IMR-90 (cell line): ENCODE results near the gene CLIC4. TPM values are rescaled to one million over a fixed set of nuclear protein-coding genes. Genes with fewer than 3 reads are reported as not detected.
"Not testable (repeated sequence)": the region's sequence is repeated elsewhere in the genome, so short reads cannot be mapped to it uniquely, and the experiment has no call there.

Experiments used
- ATAC-seq: fragments of 200-7000 bp; cut with Tn5 transposase; 2 replicates; pipeline ENCODE4 v1.9.1; 2020; ENCODE audit warnings: low read depth, mild to moderate bottlenecking, moderate library complexity
- BruUV-seq: library from RNA; stranded (reverse); fragments of 400-500 nt; replicated peaks from 2 replicates; lab custom pipeline; 2021; lab: Mats Ljungman, UMichigan
- CTCF ChIA-PET: fragments of 300-600 bp; formaldehyde crosslinking; extraction: SDS; loops from one replicate; lab custom pipeline; 2021; ENCODE audit warnings: antibody characterized with exemption; lab: Yijun Ruan, JAX
- POLR2A ChIA-PET: fragments of 300-600 bp; sonication (Branson Sonifier 250); formaldehyde crosslinking; loops from one replicate; lab custom pipeline; 2022; ENCODE audit warnings: antibody characterized with exemption; ENCODE audit not compliant: unreplicated experiment; lab: Charles Lee
- DNase-seq: peaks from one replicate; pipeline ENCODE4 v3.0.0; 2013
- H2AFZ ChIP-seq: replicated peaks from 2 replicates; pipeline ENCODE3; 2013; ENCODE audit warnings: low read length, mild to moderate bottlenecking; ENCODE audit not compliant: poor library complexity
- H2AK5ac ChIP-seq: 2 replicates; pipeline ENCODE4 v1.6.1; 2013; ENCODE audit warnings: low read depth, low read length, inconsistent platforms
- H2AK9ac ChIP-seq: replicated peaks from 2 replicates; pipeline ENCODE3; 2013; ENCODE audit warnings: mild to moderate bottlenecking, low read depth, low read length, moderate library complexity; ENCODE audit not compliant: poor library complexity
- H2BK120ac ChIP-seq: 2 replicates; pipeline ENCODE4 v1.6.1; 2013; ENCODE audit warnings: low read depth, low read length, inconsistent platforms
- H2BK15ac ChIP-seq: 3 replicates; pipeline ENCODE4 v1.6.1; 2013; ENCODE audit warnings: low read depth, low read length, inconsistent platforms
- H2BK20ac ChIP-seq: 2 replicates; pipeline ENCODE4 v1.6.1; 2013; ENCODE audit warnings: low read depth, mild to moderate bottlenecking, inconsistent platforms, low read length, moderate library complexity
- H2BK5ac ChIP-seq: 2 replicates; pipeline ENCODE4 v1.6.1; 2013; ENCODE audit warnings: mild to moderate bottlenecking, low read depth, low read length, inconsistent platforms; ENCODE audit not compliant: poor library complexity, severe bottlenecking
- H3K14ac ChIP-seq: replicated peaks from 2 replicates; pipeline ENCODE4 v1.6.1; 2013; ENCODE audit warnings: low read depth, low read length, inconsistent platforms
- H3K18ac ChIP-seq: 2 replicates; pipeline ENCODE4 v1.6.1; 2013; ENCODE audit warnings: low read depth, low read length, control low read depth
- H3K23ac ChIP-seq: 2 replicates; pipeline ENCODE4 v1.6.1; 2013; ENCODE audit warnings: low read depth, low read length, inconsistent platforms
- H3K27ac ChIP-seq: 2 replicates; pipeline ENCODE4 v1.5.1; 2013; ENCODE audit warnings: mild to moderate bottlenecking, control low read depth, low read length; ENCODE audit not compliant: insufficient read depth
- H3K27me3 ChIP-seq: 2 replicates; pipeline ENCODE4 v1.6.1; 2013; ENCODE audit warnings: low read length; ENCODE audit not compliant: control insufficient read depth, insufficient read depth
- H3K36me3 ChIP-seq: 2 replicates; pipeline ENCODE4 v1.6.1; 2013; ENCODE audit warnings: low read length, mixed read lengths; ENCODE audit not compliant: control insufficient read depth, insufficient read depth
- H3K4ac ChIP-seq: 2 replicates; pipeline ENCODE4 v1.6.1; 2013; ENCODE audit warnings: low read depth, low read length, inconsistent platforms
- H3K4me1 ChIP-seq: 2 replicates; pipeline ENCODE4 v1.6.1; 2013; ENCODE audit warnings: low read length, mixed read lengths; ENCODE audit not compliant: control insufficient read depth, insufficient read depth
- H3K4me2 ChIP-seq: 2 replicates; pipeline ENCODE4 v1.6.1; 2013; ENCODE audit warnings: low read depth, mild to moderate bottlenecking, control low read depth, low read length, moderate library complexity
- H3K4me3 ChIP-seq: 2 replicates; pipeline ENCODE4 v1.5.1; 2013; ENCODE audit warnings: low read depth, mild to moderate bottlenecking, control low read depth, low read length, moderate library complexity; ENCODE audit not compliant: insufficient read depth
- H3K56ac ChIP-seq: 2 replicates; pipeline ENCODE4 v1.6.1; 2013; ENCODE audit warnings: low read length, inconsistent platforms; ENCODE audit not compliant: insufficient read depth; ENCODE audit errors: extremely low read depth
- H3K79me1 ChIP-seq, 2 experiments: 2 replicates each; pipeline ENCODE4 v1.6.1; 2013; ENCODE audit warnings: low read length in 2 of 2, inconsistent platforms in 1 of 2, low read depth in 1 of 2
- H3K9ac ChIP-seq: 2 replicates; pipeline ENCODE4 v1.6.1; 2013; ENCODE audit warnings: low read depth, low read length, control low read depth
- H3K9me1 ChIP-seq: 2 replicates; pipeline ENCODE4 v1.6.1; 2013; ENCODE audit warnings: low read length, inconsistent platforms; ENCODE audit not compliant: insufficient read depth
- H3K9me3 ChIP-seq: 2 replicates; pipeline ENCODE4 v1.6.1; 2013; ENCODE audit warnings: low read length; ENCODE audit not compliant: control insufficient read depth, insufficient read depth
- H4K20me1 ChIP-seq: 2 replicates; pipeline ENCODE4 v1.6.1; 2013; ENCODE audit warnings: low read length, inconsistent platforms; ENCODE audit not compliant: insufficient read depth
- H4K5ac ChIP-seq: 2 replicates; pipeline ENCODE4 v1.6.1; 2013; ENCODE audit warnings: mild to moderate bottlenecking, low read depth, low read length, control low read depth
- H4K8ac ChIP-seq, 2 experiments: 2 replicates each; pipeline ENCODE4 v1.6.1; 2013; ENCODE audit warnings: low read depth in 2 of 2, low read length in 2 of 2, control low read depth in 1 of 2, inconsistent platforms in 1 of 2
- H4K91ac ChIP-seq: 2 replicates; pipeline ENCODE4 v1.6.1; 2013; ENCODE audit warnings: low read depth, low read length, inconsistent platforms; ENCODE audit not compliant: insufficient read depth
- WGBS, 2 experiments: methylation state at CpG; one replicate each; pipeline versions ENCODE4 v1.1.5 to v1.1.7; 2013; ENCODE audit warnings: missing lambda C conversion rate in 2 of 2; ENCODE audit not compliant: insufficient read length in 1 of 2; ENCODE audit errors: extremely low coverage in 2 of 2; 5-methylcytosine and 5-hydroxymethylcytosine counted together
- dilution Hi-C: fragments of 300-500 bp; cut with HindIII; formaldehyde crosslinking; loops from one replicate; pipeline ENCODE4 v1.14.3; 2018; ENCODE audit warnings: low sequenced_read_pairs; ENCODE audit not compliant: unreplicated experiment
- in situ Hi-C: fragments of 300-500 bp; cut with MboI; formaldehyde crosslinking; loops from 3 replicates; pipeline ENCODE4 v1.14.3; 2019; ENCODE audit warnings: low sequenced_read_pairs, inconsistent platforms, mixed read lengths
- intact Hi-C: fragments of 100-400 bp; cut with micrococcal nuclease; formaldehyde crosslinking; loops from 2 replicates; pipeline ENCODE4 v1.10.0; 2022
- polyA plus RNA-seq, 3 experiments: library from polyadenylated mRNA; depleted of rRNA; stranded (reverse); fragments of >200 nt; gene quantifications; 2 replicates each; pipeline ENCODE4 v1.2.3, GENCODE V29; 2012; ENCODE audit warnings: low replicate concordance in 1 of 3
- total RNA-seq: library from RNA; depleted of rRNA; stranded (reverse); fragments of >200 nt; gene quantifications from 2 replicates; pipeline ENCODE4 v1.2.3, GENCODE V29; 2012

CLIC4 gene
- total and polyA plus RNA-seq, 2 of the 4 experiments (the other 2 are of a cell fraction): 242 to 392 TPM

- H3K56ac ChIP-seq, ATAC-seq, DNase-seq, H3K36me3 ChIP-seq, in situ Hi-C loops, BruUV-seq, H3K9me3 ChIP-seq, H2AK9ac ChIP-seq, H3K23ac ChIP-seq, H3K27me3 ChIP-seq, H3K27ac ChIP-seq, H3K79me1 ChIP-seq, H4K5ac ChIP-seq, H3K4me3 ChIP-seq, H3K18ac ChIP-seq, H2BK120ac ChIP-seq, H2BK15ac ChIP-seq, H2AFZ ChIP-seq, H3K9ac ChIP-seq, H4K20me1 ChIP-seq, H3K4me2 ChIP-seq, intact Hi-C loops, H2BK5ac ChIP-seq, H4K91ac ChIP-seq, H3K14ac ChIP-seq, H2AK5ac ChIP-seq, dilution Hi-C loops, H3K4ac ChIP-seq, H4K8ac ChIP-seq, H2BK20ac ChIP-seq: not testable (repeated sequence)
- ChIA-PET POLR2A (interaction anchor here (0.6 kb wide), 1 partner anchor 1846 kb away, joined by 5 read pairs; no protein-coding TSS in a partner anchor), CTCF (interaction anchor here (0.6 kb wide), 2 partner anchors 12 to 46 kb away, joined by 3 to 4 read pairs; partner anchors contain the start of gene CLIC4)
- peaks cover 17% of the 10 kb centered on the region for H3K9me1 ChIP-seq
- no CpG with 5 or more reads among the region's 7 CpGs for WGBS, 2 experiments
- H3K4me1 ChIP-seq: peaks cover 20% of the 10 kb centered on the region
These were observed 11.9 kb upstream of the CLIC4 start for GRCh38 chr1:24733342-24733741.
